ENCODE data around the gene LFNG. TPM values are rescaled to one million over a fixed set of nuclear protein-coding genes. Genes with fewer than 3 reads are reported as not detected.

The LFNG gene
- total RNA-seq, 1 donor from 2014 or later: 6.8 TPM

DNA sequence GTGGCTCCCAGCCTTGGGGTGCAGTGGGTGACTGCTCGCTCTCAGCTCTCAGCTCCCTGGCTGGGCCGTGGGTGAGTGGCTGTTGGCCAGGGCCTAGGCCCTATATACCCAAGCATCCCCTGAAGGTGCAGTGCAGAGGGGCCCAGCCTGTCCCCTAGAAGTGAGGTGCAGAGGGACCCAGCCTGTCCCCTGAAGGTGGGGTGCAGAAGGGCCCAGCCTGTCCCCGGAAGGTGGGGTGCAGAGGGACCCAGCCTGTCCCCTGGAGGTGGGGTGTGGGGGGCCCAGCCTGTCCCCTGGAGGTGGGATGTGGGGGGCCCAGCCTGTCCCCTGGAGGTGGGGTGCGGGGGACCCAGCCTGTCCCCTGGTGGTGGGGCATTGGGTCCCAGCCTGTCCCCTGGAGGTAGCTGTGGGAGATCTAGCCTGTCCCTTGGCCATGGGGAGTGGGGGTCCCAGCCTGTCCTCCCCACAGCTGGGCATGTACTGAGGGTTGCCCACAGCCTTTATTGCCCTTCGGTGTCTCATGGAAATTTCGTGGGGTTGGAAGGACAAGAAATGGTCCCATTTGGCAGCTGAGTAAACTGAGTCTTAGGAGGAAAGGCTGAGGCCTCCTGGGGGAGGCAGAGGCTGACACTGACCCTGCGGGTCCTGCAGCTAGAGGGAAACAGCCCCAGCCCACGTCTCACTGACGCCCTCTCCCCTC is 17.5 kb upstream of the LFNG start:
- no peak for DNase-seq (ENCODE audit: low read depth)

DNA sequence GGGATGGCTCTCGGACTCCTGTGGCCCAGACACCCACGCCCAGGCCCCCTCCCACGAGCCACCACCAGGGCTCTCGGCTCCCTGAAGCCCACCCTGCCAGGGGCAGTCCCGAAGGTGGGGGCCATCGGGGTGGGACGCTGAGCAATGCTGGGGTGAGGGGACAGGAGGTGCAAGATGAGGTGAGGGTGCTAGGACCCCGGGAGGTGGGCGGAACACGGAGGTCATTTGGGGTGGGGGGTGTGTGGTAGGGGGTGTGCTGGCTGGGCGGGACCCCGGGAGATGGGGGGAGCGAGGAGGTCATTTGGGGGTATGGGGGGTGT is 17.0 kb upstream of the LFNG start:
- DNase-seq (ENCODE audit: low read depth): no peak

DNA sequence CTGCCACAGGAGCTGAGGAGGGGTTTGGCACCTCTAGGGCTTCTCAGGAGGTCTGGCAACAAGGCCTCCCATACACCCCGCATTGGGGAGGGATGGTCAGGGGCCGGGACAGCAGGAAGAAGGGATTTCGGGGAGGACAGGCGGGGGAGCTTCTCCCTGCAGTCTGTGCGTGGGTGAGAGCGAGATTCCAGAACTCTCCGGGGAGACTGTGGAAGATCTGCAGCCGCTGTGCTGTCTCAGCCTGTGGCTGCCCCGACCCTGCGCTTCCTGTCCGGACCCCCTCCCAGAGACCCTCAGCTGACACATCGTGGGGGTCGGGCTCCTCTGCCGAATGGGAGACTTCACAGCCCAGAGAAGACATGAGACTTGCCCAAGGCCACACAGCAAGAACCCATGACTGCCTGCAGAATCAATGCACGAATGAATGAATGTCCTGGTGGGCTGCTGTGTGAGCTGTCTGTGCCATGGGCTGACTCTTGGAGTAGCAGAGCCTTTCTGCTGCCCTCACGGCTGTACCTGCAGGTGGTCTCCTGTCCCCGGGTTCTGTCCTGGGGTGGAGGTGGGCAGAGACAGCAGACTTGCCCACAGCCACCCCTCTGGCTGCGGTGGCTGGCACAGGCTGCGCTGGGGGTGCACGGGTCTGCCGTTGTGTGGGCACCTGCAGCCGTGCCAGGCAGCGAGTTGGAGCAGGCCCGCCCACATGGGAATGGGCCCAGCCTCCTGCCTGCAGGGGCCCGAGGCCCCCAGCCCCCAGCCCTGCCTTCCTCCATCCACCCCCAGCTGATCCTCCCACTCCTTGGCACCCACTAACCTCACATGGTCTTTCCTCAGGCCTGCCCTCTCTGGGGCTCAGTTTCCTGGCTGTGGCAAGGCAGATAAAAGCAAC is 16.3 kb upstream of the LFNG start:
- DNase-seq (ENCODE audit: low read depth): no peak

DNA sequence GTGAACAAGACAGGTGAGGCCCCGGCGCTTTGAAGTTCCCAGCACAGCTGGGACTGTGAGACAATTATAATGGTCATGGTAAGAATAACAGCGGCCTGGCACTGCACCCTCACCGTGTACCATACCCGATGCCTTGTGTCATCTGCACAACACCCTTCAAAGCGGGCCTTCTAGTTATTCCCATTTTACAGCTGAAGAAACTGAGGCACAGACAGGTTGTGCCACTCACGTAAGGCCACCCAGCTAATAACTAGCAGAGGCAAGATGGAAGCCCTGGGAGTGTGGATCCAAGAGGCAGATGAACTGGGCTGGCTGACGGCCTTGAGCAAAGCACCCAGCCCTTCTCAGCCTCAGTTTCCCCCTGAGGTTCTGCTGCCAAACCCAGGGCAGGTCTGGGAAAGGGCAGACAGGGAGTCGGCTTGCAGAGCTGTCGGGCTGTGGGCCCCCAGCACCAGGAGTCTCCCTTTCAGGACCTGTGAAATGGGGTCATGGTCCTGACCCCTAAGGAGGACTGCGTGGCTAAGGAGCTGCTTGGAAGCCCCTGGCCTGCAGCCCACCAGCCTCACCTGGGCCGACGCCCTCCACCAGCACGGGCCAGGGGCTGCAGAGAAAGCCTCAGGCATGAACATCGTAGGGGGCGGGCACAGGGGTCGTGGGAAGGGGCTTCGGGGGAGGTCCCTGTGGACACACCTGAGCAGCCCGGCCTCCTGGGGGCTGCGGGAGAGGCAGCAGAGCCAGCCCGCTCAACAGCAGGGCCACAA is 15.3 kb upstream of the LFNG start:
- DNase-seq (ENCODE audit: low read depth): no peak

DNA sequence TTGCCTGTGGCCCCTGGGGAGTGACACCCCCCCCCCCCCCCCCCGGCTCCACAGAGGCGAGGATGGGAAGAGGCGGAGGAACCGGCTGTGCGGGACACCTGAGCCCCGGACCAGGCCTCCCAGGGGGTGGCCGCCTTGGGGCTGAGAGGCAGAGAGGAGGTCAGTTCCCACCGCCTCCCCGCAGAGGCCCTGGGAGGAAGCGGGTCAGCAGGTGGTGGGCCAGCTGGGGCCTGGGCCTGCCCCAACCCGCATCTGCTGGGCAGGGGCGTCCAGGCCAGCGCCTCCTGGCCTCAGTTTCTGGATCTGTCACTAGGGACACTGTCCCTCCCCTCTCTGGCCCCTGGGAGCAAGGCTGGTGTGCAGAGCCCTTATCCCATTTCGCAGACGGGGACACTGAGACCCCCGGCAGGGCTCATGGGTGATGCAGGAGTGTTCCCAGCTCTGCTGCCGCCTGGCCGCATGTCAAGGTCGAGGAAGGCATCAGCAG is 14.6 kb upstream of the LFNG start:
- no peak for DNase-seq (ENCODE audit: low read depth)

DNA sequence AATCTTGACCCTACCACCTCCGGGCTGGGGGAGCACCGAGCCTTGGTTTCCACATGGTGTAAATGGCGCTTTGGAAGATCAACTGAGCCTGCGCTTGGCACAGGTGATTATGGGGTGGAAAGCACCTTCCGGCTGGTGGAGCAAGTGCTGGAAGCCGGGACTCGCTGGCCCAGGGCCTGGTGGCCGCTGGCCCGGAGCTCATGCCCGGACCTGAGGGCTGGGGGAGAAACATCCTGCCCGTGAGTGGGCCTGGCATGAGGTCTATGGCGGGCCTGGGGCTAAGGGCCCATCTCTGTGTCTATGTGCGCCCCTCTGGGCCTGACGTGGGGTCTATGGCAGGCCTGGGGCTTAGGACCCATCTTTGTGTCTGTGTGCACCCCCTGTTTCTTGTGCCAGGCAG is 14.2 kb upstream of the LFNG start:
- no peak for DNase-seq (ENCODE audit: low read depth)

DNA sequence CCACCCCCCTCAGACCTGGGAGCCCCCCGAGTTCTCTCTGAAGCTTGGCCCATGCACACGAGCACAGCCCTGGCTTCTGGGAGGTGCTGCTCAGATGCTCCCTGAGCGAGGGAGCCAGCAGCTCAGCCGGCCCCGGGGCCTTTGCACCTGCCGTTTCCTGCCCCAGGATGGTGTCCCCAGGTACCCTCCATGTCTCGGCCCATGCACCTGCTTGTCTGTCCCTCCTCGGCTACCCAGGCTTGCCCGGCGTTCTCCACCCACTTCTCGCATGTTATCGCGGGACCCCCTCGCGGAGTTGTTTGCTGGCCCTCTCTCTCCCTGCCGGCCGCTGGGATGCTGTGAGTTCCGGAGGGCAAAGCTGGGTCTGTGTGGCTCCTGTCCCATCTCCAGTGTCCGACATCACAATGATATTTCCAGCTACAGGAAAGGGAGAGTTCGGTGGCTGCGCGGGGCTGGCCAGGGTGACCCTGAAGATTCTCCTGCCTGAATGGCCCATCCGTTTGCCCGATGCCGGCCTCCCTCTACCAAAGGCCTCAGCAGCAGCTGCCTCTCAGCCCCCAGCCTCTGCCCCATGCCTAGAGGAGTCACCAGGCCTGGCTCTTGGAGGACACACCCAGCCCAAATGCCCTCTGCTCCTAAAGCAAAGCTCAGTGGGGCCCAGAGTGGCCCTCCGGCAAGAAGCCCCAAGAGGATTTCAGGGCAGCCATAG is 12.2 kb upstream of the LFNG start:
- DNase-seq (ENCODE audit: low read depth): no peak

DNA sequence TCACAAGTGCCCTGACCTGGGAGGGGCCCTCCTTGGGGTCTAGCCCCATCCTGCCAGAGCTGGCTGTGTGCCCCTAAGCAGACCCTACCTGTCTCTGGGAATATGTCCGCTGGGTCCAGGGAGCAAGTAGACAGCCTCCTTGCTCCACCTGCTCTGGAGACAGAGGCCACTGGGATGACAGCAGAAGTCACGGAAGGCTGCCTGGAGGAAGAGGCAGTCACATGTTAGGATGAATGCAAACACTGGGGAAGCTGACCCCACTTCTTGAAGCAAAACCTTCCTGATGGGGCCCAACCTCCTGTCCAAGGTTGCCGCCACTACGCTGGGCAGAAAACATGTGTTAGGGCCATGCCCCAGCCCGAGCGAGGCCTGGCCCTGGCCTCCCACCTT is 11.7 kb upstream of the LFNG start:
- no peak for DNase-seq (ENCODE audit: low read depth)

DNA sequence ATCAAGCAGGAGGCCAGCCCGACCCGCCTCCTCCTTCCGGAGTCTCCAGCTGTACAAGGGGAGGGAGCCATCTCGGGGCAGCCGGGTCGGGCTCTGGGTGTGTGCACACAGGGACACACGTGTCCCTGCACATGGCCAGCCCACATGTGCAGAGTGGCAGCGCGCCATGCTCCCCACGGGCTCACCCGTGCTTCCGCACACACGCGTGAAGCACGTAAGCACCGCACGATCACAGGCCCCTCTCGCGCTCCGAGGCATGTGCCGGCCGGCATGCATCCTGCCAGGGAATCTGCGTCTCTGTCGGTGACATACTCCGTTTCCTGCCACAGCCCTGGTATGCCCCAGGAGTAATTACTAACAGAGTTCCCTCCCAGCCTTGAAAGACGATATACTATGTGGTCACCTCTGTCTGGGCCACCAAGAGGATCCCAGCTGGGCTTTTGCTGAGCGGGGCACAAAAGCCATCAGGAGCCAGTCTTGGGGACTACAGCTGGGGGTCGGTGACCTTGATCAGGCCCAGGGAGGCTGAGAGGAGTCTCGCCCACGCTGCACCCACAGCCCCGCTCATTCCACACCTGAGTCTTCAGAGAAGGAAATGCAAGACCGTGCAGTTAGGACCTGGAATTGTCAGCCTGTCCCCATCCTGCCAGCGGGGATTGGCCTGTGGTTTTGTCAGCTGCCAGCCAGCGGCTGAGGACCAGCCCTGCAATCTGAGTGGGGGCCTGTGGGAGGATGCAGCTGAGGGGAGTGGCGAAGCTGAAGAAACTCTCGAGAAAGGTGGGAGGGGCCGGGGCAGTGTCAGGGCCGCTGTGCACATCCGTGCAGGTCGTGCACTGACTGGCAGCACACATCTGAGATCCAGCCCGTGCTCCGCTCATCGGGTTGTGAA is 11.0 kb upstream of the LFNG start:
- peak; percentile 93 for DNase-seq (ENCODE audit: low read depth)

DNA sequence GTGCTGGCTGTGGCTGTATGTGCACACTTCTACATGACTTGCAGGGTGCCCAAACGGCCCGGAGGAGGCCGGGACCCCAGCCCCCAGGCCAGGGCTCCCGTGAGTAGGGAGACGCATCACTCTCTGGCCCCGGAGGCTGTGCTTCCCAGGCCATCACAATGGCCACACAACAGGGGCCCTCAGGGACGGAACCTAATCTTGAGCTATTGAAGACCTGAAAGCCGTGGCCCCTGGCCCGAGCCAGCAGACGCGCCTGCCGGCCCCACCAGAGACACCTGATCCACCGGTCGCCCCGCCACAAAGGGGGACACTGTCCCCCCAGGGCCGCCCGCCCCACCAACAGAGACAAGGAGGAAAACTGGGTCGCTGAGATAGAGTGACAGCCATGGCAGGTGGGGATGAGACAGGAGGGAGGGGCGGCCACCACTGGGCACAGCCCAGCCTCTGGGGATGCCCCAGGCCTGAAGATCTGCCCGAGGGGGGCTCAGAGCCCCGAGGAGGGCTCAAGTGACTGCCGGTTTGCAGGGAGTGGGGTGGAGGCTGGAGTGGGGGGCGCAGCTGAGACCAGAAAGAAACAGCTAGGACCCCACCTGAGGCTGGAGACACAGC is 10.2 kb upstream of the LFNG start:
- DNase-seq (ENCODE audit: low read depth): no peak

DNA sequence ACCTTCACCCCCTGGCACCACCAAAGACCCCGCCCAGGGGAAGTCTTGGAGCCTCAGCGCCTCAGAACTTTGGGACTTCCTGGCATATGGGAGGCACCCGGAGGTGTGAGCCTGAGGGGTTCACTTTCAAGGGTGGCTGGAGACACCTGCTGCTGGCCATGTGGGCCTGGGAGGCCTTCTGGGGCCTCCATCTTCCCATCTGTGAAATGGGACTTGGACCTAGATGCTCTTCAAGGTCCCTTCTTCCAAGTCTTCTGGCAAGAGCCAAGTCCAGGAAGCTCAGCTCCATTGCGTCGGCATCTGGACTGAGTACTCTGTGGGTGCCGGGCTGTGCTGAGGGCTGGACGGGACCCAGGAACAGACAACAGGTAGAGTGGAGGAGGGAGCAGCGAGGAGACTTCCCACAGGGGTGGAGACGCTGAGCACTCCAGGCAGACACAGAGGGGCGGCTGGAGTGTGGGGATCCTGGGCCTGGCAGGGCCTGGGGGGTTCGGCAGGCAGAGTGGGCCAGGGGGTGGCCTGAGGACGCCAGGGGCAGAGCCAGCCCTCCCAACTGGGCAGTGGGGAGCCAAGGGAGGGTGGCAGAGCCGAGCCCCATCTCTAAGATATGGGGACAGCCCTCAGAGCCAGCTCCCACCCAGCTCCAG is 9.3 kb upstream of the LFNG start:
- no peak for DNase-seq (ENCODE audit: low read depth)

DNA sequence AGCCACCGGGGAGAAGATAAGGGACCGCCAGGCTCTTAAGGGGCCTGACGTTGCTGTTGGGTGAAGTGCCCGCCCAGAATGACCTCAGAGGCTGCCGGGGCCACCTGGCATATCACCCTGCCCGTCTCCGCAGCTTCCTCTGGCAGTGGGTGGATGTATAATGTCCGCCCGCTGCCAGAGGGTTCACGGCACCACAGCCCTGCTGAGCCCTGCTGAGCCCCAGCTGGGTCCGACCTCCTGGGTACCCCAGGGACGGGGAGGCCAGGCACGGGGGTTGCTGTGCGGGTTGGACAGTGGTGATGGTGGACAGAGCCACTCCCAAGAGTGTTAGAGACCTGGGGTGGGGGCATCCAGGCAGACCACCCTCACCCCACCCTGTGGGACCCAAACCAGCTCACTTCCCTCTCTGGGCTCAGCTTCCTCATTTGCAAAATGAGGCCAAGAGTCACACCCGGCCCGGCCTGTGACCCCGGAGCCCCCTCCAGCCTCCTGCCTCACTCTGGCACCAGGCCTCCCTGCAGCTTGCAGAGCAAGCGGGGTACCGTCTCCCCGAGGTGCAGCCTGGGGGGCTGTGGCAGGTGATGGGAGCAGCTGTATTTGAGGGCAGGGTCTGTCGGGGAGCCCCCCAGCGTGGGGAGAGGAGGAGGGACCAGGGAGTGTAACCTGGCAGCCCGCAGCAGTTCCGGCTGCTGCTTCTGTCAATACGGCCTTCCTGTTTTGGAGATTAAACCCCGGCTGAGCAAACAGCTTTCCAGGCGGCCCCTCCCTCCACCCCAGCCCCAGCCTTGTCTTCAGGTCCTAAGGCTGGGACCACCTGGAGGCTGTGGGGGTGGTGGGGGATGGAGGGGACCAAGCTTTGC is 8.4 kb upstream of the LFNG start:
- no peak for DNase-seq (ENCODE audit: low read depth)

DNA sequence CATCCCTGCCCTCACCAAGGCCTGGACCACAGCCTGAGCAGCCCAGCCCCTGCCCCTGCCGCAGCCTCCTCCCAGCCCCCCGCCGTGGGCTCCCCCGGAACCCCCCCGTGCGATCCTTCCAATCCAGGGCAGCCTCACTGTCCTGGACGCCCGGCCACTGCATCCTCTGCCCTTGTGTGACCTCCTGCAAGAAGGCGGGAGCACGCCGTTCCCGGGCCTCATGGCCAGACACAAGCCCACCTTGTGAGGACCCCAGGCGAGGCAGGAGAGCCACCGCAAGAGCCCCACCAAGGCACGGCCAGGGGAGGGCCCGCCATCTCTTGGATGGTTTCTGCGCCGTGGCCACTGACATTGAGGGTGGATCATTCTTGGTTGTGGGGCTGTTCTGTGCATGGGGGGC is 7.8 kb upstream of the LFNG start:
- no peak for DNase-seq (ENCODE audit: low read depth)

DNA sequence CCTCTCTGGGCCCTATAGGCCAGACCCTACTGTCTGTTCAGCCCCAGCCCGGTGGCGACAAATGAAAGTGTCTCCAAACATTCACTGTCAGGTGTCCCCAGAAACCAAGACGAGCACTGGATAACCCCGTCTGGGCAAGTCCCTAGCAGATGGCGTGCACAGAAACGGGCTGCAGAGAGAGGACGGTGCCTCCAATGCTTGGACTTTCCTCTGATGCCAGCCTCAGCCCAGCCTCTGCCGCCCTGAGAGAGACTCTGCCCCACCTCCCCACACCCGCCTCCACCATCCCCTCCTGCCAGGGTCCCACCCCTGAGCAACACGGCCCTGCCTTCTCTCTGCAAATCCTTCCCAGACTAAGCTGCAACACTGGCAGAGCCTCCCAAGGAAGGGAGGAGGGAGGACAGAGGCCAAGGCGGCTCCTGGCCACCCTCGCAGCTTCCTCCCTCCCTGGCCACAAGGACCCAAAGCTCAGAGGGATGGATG is 7.4 kb upstream of the LFNG start:
- no peak for DNase-seq (ENCODE audit: low read depth)

DNA sequence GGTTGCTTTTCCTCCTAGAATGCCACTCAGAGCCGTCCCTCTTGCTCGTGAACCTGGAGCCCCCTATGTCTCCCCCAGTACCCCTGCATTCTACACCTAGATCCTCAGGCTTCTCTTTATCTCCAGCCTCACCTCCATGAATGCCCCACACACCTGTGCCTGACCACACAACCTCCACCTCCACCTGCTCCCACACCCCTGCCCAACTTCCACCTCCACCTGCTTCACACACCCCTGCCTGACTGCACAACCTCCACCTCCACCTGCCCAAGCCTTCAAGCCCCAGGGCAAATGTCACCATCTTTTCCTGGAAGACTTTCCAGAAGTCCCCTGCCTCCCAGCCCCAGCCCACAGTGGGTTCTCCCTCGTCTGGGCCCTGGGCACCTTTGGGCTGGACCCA is 6.9 kb upstream of the LFNG start:
- no peak for DNase-seq (ENCODE audit: low read depth)

DNA sequence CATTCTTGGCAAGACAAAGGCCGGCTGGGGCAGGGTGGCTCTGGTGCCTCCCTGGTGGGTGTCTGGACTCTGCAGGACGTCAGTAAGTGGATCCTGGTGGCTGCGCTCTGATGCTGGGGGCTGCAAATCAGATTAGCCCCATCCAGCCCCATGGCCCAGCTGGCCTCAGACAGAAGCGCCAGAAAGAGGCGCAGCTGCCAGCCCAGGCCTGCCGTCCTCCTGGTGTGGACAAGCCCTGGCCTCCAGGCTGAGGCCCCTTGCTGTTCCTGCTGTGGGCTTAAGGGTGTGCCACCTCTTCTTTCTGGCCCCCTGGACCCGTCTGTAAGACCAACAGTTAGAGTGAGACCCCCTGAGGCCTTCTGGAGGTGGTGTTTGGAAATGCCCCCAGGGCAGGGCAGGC is 5.9 kb upstream of the LFNG start:
- no peak for DNase-seq (ENCODE audit: low read depth)

DNA sequence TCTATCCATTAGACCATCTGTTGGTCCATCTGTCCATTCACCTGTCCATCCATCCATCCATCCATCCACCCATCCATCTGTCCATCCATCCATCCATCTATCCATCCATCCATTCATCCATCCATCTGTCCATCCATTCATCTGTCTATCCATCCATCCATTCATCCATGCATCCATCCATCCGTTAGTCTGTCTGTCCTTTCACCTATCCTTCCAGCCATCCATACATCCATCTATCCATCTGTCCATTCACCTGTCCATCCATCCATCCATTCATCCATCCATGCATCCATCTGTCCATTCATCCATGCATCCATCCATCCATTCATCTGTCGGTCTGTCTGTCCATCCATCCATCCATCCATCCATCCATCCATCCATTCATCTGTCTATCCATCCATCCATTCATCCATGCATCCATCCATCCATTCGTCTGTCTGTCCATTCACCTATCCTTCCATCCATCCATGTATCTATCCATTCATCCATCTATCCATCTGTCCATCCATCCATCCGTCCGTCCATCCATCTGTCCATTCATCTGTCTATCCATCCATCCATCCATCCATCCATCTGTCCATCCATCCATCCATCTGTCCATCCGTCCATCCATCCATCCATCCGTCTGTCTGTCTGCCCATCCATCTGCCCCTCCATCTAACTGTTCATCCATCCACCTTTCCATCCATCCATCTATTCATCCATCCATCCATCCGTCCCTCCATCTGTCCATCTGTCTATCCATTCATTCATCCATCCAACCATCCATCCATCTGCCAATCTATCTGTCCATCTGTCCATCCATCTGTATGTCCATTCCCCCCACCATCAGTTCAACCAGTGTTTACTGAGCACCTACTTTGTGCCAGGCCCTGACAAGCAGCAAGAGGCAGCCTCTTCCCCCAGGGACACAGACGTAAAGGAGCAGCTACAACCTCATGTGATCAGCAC is 4.8 kb upstream of the LFNG start:
- no peak for DNase-seq (ENCODE audit: low read depth)

Measured in myocyte (in vitro differentiated cells).